NCI-H446 (cell line): ENCODE data around the gene TTC23.

ENCODE experiments used
- DNase-seq, 2 experiments: peaks; one replicate each; lab custom pipeline; 2025; lab: John Stamatoyannopoulos, UW

The TTC23 gene

DNA sequence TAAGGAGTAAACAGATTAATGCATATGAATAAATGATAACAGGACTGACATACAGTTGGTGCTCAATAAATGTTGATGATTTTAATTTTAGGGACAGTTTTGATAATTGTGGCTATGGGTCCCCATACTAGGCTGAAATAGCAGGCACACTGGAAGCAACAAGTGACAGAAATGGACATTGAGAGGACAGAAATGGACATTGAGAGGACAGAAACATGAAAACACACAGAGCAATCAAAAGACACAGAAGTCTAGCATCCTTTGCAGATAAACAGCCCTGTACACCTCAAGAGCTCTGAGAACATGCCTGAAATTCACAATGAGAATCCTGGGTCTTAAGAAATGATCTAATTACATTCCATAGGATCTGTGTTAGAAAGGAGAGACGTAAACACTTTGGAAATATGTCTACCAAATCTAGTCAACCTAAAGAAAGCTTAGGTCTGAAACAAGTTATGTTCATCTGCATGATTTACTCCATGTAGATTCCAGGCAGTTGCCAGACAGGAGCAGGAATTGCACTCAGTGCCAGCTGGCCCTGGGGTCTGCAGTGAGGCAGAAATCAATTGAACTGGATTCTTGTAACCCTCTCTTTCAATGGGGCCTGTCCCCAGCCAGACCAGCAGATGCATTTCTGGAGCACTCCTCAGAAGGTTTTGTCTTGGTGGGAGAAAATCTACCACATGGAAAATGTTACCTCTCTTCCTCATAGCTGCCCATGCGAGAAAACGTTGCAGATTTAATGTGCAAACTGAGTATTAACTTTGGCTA is 84.2 kb downstream of the TTC23 start:
- DNase-seq: peak in 1 of 2 experiments; percentile 1

DNA sequence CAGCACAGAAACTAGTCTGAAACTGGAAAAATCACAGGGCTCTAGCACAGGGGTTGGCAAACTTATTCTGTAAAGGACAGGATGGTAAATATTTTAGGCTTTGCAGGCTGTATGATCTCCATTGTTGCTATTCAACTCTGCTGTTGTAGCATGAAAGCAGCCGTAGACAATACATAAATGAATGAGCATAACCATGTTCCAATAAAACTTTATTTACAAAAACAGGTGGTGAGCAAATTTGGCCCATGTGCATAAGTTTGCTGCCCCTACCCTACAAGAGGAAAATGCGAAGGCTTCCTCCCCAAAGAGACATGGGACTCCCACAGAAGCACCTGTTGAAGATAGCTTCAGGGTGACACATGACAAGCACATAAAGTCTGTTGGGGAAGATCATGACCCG is 85.3 kb downstream of the TTC23 start:
- no peak for DNase-seq

DNA sequence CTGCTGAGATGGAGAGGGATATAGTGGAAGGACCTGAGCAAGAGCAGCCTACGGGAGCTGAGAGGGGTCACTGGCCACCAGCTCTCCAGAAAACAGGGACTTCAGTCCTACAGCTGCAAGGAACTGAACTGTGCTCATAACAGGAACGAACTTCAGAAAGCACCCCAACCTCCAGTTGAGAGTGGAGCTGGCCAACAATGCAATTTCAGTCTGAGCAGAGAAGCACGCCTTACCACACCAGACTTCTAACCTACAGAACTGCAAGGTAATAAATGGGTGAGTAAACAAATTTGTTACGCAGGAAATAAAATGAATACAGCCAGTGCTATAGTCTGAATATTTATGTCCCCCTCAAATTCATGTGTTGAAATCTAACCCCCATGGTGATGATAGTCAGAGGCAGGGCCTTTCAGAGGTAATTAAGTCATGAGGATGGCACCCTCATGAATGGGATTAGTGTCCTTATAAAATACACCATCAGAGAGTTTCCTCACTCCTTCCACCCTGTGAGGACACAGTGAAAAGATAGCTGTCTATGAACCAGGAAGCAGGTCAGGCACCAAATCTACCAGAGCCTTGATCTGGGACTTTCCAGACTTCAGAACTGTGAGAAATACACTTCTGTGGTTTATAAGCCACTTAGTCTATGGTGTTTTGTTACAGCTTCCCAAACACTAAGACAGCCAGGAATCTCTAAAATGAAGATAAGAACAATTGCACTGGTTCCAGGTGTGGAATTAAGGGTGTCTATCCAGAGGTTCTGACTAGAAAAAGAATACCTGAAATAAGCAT is 85.9 kb downstream of the TTC23 start:
- DNase-seq: no peak

DNA sequence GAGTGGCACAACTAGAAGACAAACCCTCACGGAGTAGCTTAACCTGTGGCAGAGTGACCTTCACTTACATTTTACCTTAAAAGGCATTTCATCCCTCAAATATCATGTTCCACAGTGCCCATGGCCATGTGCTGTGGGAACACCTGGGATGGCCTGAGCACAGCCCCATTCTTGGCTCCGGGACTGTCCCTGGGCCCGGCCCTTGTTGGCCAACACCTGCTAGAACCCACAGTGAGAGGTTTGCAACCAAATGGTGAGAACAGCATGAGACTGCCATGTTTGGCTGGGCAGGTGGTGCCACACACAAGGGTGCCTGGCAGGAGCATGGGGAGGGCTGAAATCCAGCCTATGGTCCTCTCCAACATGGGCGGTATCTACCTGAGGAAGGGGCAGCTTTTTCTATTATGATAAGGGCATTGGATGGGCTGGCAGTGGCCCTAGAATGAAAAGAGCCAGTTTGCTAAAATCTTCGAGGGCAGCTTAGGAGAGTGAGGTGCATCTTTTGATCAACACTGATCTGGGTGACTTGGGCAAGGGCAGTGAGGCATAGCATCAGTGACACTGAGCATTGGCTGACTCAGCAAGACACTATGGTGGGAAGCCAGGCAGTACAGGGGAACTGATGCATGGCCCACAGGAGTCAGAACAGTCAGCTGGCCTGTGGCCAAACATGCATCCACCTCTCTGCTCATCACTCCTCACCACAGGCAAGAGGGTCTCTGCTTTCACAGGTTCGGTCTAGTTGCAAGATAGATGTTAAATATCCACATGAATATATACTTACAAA is 90.6 kb downstream of the TTC23 start:
- DNase-seq: no peak

DNA sequence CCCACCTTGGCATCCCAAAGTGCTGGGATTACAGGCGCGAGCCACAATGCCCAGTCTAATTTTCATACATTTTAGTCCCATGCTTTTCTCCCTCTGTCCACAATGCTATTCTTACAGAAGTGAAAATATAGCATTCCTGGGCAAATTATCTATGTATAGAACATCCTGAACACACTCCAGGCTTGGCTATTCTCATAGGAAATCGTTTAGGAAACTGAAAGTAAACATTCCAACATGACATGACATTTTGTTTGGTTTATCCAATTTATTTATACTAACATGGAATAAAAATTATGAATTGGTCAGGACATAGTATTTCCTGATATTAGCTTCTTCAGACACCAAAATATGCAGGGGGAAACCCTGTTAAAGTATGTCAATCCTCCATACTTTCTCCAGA is 91.9 kb downstream of the TTC23 start:
- no peak for DNase-seq

DNA sequence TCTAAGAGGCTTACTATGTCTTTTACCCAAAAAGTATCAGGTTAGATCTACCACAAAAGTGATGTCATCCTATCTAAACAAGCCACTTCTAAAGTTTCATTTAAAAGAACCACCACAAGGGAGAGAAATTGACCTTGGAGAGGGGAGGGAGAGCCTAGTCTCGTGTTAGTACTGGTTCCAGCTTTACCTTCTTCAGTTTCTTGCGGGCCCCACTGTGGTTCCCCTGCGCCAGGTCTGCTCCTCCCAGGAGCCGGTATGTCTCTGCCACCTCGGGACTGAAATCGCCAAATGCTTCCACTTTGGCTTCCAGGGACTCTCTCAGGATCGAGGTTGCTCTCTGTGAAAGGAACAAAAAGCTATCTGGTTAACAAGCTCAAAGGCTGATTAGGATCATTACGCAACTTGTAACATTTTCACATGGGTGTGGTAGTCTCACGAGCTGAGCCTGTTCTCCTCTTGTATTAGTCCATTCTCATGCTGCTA is 93.4 kb downstream of the TTC23 start:
- no peak for DNase-seq

DNA sequence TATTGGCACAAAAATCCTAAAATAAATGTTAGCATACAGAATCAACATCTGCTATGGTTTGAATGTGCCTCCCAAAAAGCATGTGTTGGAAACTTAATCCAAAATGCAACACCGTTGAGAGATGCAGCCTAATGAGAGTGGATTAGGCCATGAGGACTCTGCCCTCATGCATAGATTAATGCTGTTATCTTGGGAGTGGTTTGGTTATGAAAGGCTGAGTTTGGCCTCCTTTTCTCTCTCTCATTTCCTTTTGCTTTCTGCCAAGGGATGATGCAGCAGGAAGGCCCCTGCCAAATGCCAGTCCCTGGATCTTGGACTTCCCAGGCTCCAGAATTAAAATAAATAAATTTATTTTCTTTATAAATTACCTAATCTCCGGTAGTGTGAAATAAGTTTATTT is 95.1 kb downstream of the TTC23 start:
- DNase-seq: no peak

DNA sequence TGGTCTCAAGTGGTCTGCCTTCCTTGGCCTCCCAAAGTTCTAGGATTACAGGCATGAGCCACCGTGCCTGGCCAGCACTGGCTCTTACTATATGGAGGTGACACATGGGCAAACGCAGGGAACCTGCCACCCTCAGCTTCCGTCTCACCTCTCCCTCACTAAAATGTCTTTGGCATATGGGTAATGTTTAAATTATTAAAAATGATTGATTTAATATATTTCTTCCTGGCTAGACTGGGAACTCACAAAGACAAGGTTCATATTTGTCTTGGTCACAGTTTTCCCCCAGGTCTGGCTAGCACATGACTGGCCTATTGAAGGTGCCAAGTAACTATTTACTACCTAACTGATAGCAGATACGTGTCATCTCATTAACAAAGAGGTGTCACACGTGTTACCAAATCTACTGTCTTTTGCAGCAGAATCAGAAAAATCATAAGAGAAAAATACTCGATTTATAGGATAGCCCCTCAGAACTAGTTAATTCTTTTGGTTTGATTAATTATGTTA is 96.3 kb downstream of the TTC23 start:
- DNase-seq: no peak

DNA sequence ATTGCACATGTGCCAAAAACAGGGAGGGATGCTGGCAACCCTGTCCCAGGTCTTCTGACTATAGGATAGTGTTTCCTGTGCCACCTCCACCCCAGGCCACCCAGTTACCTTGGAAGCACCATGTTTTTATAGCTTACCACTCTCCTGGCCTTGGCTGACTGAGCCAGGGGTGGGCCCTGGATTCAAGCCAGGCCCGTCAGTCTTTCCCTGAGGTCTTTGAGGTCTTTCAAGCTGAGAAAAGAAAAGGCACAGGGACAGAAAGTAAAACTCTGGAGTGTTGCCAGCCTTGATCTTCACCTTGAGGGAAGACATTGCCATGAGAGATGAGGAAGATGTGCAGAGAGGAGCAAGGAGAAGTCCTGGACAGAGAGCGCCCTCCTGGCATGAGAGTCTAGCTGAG is 98.2 kb downstream of the TTC23 start:
- DNase-seq: no peak

DNA sequence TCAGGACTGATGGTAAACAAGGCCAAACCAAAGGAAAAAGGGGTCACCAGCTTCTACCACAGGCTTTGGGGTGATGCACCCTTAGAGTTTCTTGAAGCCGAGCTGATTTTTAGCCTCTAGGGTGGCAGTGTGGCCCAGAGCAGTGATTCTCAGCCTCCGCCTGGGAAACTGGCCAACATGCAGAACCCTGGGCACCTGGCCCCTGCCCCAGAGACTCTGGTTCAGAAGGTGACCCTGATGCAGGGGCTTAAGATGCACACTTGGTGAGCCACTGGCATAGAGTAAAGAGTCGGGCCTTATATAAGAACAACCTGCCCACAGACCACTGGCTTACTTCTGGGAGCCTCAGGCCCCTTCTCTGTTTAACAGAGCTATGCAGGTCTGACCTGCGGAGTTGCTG is 100.0 kb downstream of the TTC23 start:
- DNase-seq: no peak

DNA sequence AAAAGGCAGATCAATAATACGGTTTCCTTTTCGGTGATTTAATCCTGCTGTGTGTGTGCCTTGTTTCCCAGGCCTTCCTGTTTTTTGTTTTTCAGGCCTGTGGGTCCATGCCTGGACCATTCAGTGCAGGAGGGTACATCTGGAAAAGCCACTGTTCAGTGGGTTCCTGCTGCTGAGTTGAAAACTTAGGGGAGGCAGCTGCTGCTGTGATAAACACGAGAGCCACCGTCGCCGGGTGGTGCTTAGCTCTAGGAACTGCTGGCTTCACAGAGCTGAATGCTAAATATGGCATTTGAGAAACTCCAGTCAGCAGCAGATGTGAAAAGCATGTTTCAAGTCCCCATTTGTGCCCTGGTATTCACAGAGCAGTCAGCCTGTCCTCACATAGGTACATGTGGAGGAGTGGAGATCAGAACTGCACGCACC is 100.5 kb downstream of the TTC23 start:
- DNase-seq: no peak

DNA sequence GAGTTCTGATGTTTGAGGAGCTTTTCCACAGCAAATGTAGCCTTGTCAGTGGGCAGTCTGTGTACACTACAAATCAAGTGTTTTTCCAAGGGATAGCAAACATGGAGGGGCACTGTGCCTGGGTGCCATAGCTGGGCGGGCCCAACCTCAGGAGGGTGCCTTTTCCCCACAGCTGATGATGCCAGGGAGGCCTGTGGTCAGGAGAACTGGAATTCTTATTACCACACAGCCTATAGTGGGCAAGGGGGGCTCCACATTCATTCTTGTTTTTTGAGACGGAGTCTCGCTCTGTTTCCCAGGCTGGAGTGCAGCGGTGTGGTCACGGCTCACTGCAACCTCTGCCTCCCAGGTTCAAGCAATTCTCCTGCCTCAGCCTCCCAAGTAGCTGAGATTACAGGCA is 102.7 kb downstream of the TTC23 start:
- DNase-seq: no peak

DNA sequence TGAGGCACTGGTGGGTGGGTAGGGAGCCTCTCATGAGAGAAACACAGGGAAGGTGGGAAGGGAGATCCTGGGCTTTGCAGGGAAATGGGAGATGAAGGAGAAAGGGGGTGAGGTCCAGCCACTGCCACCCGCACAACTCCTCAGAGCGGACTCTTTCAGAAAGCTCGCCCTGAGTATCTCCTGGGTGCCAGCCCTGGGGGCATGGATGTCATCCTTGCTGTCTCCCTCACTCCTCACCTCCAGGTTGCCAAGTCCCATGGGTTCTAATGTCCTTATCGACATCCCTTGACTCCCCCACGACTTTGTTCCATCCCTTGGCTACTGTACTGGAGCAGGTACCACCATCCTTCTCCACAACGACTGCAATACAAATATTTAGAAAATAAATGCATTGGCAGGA is 103.6 kb downstream of the TTC23 start:
- no peak for DNase-seq

DNA sequence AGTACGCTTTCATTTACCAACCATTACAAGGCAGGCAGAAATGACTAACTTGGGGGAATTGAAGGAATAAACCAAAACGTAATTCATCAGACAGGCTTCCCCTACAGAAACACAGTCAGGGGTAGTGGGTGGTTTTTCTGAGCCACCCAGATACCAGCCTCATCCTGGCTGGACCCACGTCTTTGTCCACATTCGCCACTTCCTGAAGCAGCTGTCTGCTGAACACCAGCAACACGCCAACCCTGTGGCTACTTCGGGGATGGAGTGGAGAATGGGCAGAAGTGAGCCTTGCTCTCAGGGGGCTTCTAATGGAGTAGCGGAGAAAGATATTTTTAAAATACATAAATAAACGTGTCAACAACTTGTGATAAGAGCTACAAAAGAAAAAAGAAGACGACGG is 104.4 kb downstream of the TTC23 start:
- DNase-seq: no peak

DNA sequence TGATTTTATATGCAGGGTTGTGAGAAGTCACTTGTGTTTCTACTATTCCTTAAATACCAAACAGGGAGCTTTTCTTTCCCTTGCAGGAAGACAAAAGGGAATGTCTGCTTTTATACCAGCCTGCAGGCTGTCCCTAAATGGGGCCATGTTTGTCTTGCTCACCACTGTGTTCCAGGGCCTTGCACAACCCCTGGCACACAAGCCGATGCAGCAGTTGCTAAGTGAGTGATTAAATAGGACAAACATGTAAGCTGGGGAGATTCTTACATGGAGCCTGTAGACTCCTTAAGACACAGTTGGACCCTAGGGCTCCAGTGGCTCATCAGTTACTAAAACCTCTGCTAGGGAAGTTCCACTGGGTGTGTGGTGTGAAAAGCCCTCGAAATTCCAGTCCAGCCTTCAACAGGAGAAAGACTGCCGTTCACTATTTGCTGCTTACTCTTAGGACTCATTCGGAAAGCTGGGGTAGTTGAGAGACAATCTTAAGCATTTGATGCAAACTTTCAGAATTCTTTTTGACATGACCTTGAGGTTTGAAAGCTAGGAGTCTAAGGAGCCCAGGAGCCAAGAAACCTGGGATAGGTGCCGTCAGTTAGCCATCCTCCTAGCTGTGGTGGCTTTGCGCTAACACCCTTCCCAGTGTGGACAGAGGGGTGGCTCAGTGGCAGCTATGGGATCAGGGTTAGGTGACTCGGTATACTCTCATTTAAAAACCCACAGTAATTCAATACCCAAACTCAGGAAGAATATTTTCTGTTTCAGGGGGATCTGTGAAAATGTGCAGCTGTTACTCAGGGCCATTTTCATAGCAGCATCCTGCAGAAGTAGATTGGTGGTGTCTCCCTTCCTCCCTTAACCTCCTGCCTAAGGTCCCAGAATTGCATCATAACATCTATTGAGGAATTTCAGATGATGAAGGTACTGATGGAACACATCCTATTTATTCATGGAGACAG is 105.4 kb downstream of the TTC23 start:
- no peak for DNase-seq

DNA sequence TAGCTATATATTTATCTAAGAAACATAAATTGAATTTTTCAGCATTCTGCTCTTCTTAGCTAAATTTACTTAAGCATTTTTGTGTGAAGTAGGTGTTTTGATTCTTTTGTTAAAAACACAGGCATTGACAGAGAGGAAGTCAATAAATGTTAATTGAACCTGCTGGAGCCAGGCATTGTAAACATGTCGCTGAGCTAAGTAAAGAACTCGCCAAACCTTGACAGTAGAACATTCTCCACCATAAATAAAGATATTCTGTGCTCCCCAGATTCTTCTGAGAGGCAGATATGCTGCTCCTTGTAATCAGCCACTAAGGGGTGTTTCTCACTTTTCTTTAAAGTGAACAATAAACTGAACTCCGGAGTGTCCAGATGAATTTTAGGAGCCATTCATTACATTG is 106.1 kb downstream of the TTC23 start:
- DNase-seq: no peak

DNA sequence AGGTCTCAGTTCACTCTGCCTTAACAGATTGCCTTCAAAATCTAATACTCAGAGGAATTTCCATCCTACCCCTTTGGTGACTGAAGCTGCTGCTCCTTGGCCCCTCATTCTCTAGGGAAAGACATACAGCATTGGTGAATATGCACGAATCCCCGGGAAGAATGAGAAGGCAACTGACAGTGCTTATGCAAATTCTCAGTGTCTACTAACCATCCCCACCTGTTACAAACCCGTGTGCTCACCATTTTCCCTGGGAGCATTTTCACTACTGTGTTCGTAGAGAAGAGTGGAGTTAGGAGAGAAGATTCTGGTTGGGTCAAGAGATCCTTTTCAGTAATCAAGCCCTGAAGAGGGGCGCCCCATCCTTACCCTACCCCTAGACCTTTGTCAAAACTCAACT is 106.8 kb downstream of the TTC23 start:
- DNase-seq: no peak

DNA sequence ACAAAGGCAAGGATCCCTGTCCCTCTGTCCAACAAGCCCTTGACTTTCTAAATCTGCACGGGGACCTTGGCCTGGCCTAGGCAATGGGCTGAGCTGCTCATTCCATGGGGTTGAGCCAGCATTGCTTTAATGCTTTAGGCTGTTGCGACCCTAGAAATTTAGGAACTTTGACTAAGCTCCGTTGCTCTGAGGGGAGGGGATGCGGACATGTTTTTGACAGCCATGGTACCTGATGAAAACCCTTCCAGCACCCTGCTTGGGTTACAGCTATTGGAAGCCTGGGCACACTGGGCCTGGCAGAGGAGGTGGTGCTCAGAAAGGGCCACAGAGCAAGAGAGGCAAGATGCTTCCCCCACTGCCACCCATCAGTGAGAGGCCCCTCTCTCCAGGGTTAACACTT is 107.4 kb downstream of the TTC23 start:
- DNase-seq: no peak

DNA sequence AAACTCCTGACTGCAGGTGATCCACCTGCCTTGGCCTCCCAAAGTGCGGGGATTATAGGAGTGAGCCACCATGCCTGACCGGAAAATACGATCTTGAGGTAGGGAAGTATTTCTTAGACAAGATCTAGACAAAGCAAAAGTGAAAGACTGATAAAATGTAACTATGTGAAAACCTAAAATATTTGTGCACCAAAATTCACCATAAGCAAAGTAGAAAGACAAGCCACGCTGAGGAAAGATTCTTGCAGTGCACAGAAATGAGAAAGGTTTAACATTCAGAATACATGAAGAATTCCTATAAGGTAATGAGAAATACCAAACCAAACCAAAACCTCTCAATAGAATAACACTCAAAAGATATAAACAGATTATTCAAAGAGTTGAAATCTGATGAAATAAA is 108.8 kb downstream of the TTC23 start:
- no peak for DNase-seq

DNA sequence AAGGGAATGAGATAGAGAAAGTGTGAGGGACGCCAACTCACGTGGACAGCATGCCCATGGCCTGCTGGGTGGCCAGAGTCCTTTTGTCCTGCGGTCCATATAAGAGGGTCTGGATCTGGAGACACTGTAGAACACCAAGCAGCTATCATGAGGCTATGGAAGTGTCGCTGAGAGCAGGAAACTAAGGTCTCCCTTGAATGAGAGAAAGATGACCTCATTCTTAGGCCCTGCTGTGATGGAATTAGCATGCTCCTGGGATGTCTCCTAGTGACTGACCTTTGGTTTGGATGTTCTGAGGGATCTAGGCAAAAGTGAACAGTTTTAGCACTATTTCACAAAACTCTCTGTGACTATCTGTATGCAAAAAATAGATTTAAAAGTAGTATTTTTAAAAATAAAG is 110.1 kb downstream of the TTC23 start:
- no peak for DNase-seq

DNA sequence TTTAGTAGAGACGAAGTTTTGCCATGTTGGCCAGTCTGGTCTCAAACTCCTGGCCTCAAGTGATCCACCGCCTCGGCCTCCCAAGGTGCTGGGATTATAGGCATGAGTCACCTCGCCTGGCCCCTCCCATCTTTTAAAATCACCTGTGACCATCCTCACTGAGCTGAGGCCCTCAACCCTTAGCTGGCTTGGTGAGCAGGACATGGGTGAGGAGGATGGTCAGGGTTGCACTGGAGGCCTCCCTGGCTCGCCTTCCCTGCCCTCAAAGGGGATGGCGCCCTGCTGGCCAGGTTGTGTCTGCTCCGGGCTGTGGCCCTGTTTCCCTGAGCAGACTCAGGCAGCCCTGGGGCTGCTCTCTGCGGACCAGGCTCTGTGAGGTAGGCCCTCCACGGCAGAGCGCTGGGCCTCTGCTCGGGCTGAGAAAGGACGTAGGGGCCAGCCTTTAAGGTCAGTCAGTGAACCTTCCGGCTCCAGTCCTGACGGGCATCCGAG is 110.8 kb downstream of the TTC23 start:
- no peak for DNase-seq
